ENCODE results near the gene TRIM67. TPM values are rescaled to one million over a fixed set of nuclear protein-coding genes. Genes with fewer than 3 reads are reported as not detected.

Gene TRIM67
- total RNA-seq, 2 donors from 2014 or later, result under 0.01 TPM; not detected in 1

DNA sequence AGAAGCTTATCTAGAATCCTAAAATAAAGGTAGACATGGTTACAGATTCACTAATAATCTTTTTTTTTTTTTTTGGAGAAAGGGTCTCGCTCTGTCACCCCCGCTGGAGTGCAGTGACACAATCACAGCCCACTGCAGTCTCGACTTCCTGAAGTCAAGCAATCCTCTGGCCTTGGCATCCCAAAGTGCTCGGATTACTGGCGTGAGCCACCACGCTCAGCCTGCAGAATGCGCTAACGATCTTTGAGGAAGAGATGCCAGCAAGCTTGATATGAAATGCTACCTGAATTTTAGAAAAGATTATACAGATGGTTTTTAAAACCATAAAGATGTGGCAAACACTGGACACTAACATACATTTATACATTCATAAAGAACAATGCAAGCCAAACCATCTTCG lies 75.1 kb downstream of the TRIM67 start:
- Histone ChIP-seq H3K36me3 (replicated peaks in 1 of 2; ENCODE audit: insufficient read depth in 1 of 2, low read depth in 2 of 2) (no peaks in the 10 kb centered on the region), H3K27ac (peak overlapping the region in 1 of 4 donors; percentile 20), H3K9me3 (no peaks in the 10 kb centered on the region), H3K27me3 (no peaks in the 10 kb centered on the region), H3K4me3 (no peak overlapping the region), H3K4me1 (peaks cover 75% of the 10 kb centered on the region)
- intact Hi-C loops (cut with DNase I), result no loop called here
- no peak for DNase-seq
- ATAC-seq, result no peak
- 91 to 95% methylated on average over 9 of the region's 9 CpGs for WGBS, 2 donors
- TF ChIP-seq POLR2A (IDR thresholded peaks at IDR 0.05) (no peak), CTCF (IDR thresholded peaks at IDR 0.05) (no peak)

GRCh38 chr1:231238298-231238697 lies 76.4 kb downstream of the TRIM67 start:
- no peaks in the 10 kb centered on the region for H3K27me3 ChIP-seq

GRCh38 chr1:231240531-231240882 lies 78.6 kb downstream of the TRIM67 start:
- Histone ChIP-seq H3K27ac (peak overlapping the region; percentile 57 to 83 (median 72)), H3K9me3 (no peaks in the 10 kb centered on the region), H3K4me1 (peaks cover 61% of the 10 kb centered on the region), H3K27me3 (no peaks in the 10 kb centered on the region), H3K36me3 (replicated peaks in 1 of 2; ENCODE audit: insufficient read depth in 1 of 2, low read depth in 2 of 2) (no peaks in the 10 kb centered on the region), H3K4me3 (peak overlapping the region; percentile 61 to 75)
- TF ChIP-seq CTCF (IDR thresholded peaks at IDR 0.05), result no peak
- no peak for TF ChIP-seq POLR2A (IDR thresholded peaks at IDR 0.05)
- 1% methylated on average over 13 of the region's 13 CpGs for WGBS, 2 donors
- no peak for DNase-seq
- ATAC-seq, result no peak
- intact Hi-C loops (cut with DNase I), result no loop called here

More at GRCh38 chr1:231238298-231238697, 76.4 kb downstream of the TRIM67 start:
- Histone ChIP-seq H3K4me1 (peaks cover 83% of the 10 kb centered on the region), H3K27ac (no peak overlapping the region), H3K4me3 (no peak overlapping the region), H3K36me3 (replicated peaks in 1 of 2; ENCODE audit: insufficient read depth in 1 of 2, low read depth in 2 of 2) (no peaks in the 10 kb centered on the region), H3K9me3 (no peaks in the 10 kb centered on the region)
- DNase-seq (no peak), ATAC-seq (no peak)
- no peak for TF ChIP-seq POLR2A (IDR thresholded peaks at IDR 0.05)
- no peak for TF ChIP-seq CTCF (IDR thresholded peaks at IDR 0.05)
- 95 to 96% methylated on average over 1 of the region's 1 CpG for WGBS, 2 donors
- intact Hi-C loops (cut with DNase I), result no loop called here

- Histone ChIP-seq H3K27ac (peak within 1 kb of the TSS; percentile 57 to 83 (median 72)), H3K4me1 (peaks cover 55% of the 10 kb centered on the region), H3K27me3 (no peaks in the 10 kb centered on the region), H3K9me3 (no peaks in the 10 kb centered on the region), H3K36me3 (replicated peaks in 1 of 2; ENCODE audit: insufficient read depth in 1 of 2, low read depth in 2 of 2) (no peaks in the 10 kb centered on the region), H3K4me3 (peak within 1 kb of the TSS; percentile 61 to 75)
- ATAC-seq (peak; percentile 97), DNase-seq (peak; percentile 86 to 89 (median 88))
- WGBS, 2 donors, result 0% methylated on average over 14 to 51 of the region's 51 CpGs
- TF ChIP-seq POLR2A (IDR thresholded peaks at IDR 0.05) (peak; percentile 79 to 92 (median 90)), CTCF (IDR thresholded peaks at IDR 0.05) (no peak)
- intact Hi-C loops (cut with DNase I), result no loop called here
These were observed 79.3 kb downstream of the TRIM67 start, which contains the start of gene GNPAT for GRCh38 chr1:231240883-231241735. Gene GNPAT, plus strand, starts transcription at chr1:231241212. Its CDS starts 167 bp downstream, at chr1:231241379.

Measured in body of pancreas (tissue), 4 donors.